DOHH2 (cell line): ENCODE data around the gene FIZ1.

ENCODE experiments used
- H3F3A ChIP-seq: fragments of 200-600 bp; sonication (generic), shearing (Covaris generic); 2 replicates; pipeline ENCODE4 v1.6.0; 2016; ENCODE audit warnings: antibody characterized with exemption, mild to moderate bottlenecking; ENCODE audit not compliant: control insufficient read depth, insufficient read depth
- H3K27ac ChIP-seq: fragments of 200-600 bp; sonication (generic); 2 replicates; pipeline ENCODE4 v1.5.1; 2014; ENCODE audit warnings: low read depth, mild to moderate bottlenecking, low read length, moderate library complexity
- H3K27me3 ChIP-seq: fragments of 200-600 bp; sonication (generic); 2 replicates; pipeline ENCODE4 v1.6.1; 2014; ENCODE audit warnings: mild to moderate bottlenecking, low read length, mixed read lengths; ENCODE audit not compliant: control insufficient read depth
- H3K36me3 ChIP-seq: fragments of 200-600 bp; sonication (generic); 2 replicates; pipeline ENCODE4 v1.6.1; 2014; ENCODE audit warnings: mild to moderate bottlenecking, low read length, moderate library complexity, mixed read lengths; ENCODE audit not compliant: control insufficient read depth
- H3K4me1 ChIP-seq: fragments of 200-600 bp; sonication (generic); 2 replicates; pipeline ENCODE4 v1.6.1; 2014; ENCODE audit warnings: mild to moderate bottlenecking, low read length, mixed read lengths; ENCODE audit not compliant: control insufficient read depth
- H3K4me2 ChIP-seq: fragments of 200-600 bp; sonication (generic); 2 replicates; pipeline ENCODE4 v1.6.0; 2014; ENCODE audit warnings: mild to moderate bottlenecking, low read length, moderate library complexity
- H3K4me3 ChIP-seq: fragments of 200-600 bp; sonication (generic); 2 replicates; pipeline ENCODE4 v1.5.1; 2014; ENCODE audit warnings: mild to moderate bottlenecking, low read length, mixed read lengths
- H3K79me2 ChIP-seq: fragments of 200-600 bp; sonication (generic); 2 replicates; pipeline ENCODE4 v1.6.1; 2014; ENCODE audit warnings: mild to moderate bottlenecking, low read length, mixed read lengths; ENCODE audit not compliant: control insufficient read depth
- H3K9me2 ChIP-seq: fragments of 200-600 bp; sonication (generic); replicated peaks from 2 replicates; pipeline ENCODE4 v1.6.1; 2014; ENCODE audit warnings: mild to moderate bottlenecking, low read length, mixed read lengths; ENCODE audit not compliant: control insufficient read depth
- H3K9me3 ChIP-seq: fragments of 200-600 bp; sonication (generic); 2 replicates; pipeline ENCODE4 v1.6.1; 2014; ENCODE audit warnings: antibody characterized with exemption, low read length, mixed read lengths; ENCODE audit not compliant: control insufficient read depth, insufficient read depth
- H4K20me1 ChIP-seq: fragments of 200-600 bp; sonication (generic); 2 replicates; pipeline ENCODE4 v1.6.0; 2014; ENCODE audit warnings: low read depth, mild to moderate bottlenecking, antibody characterized with exemption, low read length, moderate library complexity; ENCODE audit not compliant: control insufficient read depth, insufficient read depth
- CTCF ChIP-seq: fragments of 200-600 bp; sonication (generic); IDR thresholded peaks from one replicate; pipeline ENCODE4 v1.5.1; 2014; ENCODE audit warnings: antibody characterized with exemption, mild to moderate bottlenecking, low read depth, low read length; ENCODE audit not compliant: poor library complexity, severe bottlenecking
- EZH2phosphoT487 ChIP-seq: fragments of 200-600 bp; sonication (generic); IDR thresholded peaks from 2 replicates; pipeline ENCODE4 v1.6.1; 2017; ENCODE audit warnings: borderline replicate concordance, mild to moderate bottlenecking, antibody characterized with exemption, low read length, moderate library complexity, mixed read lengths

The FIZ1 gene

GRCh38 chr19:55609326-55609725, 10.0 kb upstream of the FIZ1 start:
- peaks cover 11% of the 10 kb centered on the region for H3F3A ChIP-seq
- no peaks in the 10 kb centered on the region for H3K27me3 ChIP-seq
- no peaks in the 10 kb centered on the region for H3K9me2 ChIP-seq
- H3K36me3 ChIP-seq = peaks cover 44% of the 10 kb centered on the region
- no peak overlapping the region for H3K4me3 ChIP-seq
- H3K9me3 ChIP-seq = no peaks in the 10 kb centered on the region
- peaks cover 31% of the 10 kb centered on the region for H3K4me1 ChIP-seq
- TF ChIP-seq EZH2phosphoT487 = no peak
- TF ChIP-seq CTCF = no peak
- H3K79me2 ChIP-seq = peaks cover 76% of the 10 kb centered on the region
- peaks cover 11% of the 10 kb centered on the region; the same call in 1 of the 2 replicates for H4K20me1 ChIP-seq
- H3K27ac ChIP-seq = no peak overlapping the region
- H3K4me2 ChIP-seq = no peak overlapping the region

DNA sequence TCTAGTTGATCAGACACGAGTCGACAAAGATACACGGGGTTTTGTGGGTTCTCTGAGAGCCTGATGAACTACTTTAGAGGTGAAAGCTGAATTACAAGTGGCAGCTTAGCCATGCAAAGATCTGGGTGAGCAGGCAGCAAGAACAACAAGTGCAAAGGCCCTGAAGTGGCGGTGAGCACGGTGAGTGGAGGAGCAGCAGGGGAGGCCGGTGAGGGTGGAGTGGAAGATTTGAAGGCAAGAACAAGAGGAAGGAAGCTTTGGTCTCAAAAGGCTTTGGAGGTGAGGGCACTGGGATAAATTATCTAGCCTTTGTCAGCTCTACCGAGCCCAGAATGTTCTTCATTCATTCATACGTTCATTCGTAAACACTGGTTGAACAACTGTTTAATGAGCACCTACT, 7.5 kb upstream of the FIZ1 start:
- TF ChIP-seq CTCF (no peak), EZH2phosphoT487 (no peak)
- Histone ChIP-seq H3K4me3 (peak overlapping the region; percentile 95), H3K79me2 (peaks cover 62% of the 10 kb centered on the region), H4K20me1 (peaks cover 11% of the 10 kb centered on the region; the same call in 1 of the 2 replicates), H3K4me2 (peak overlapping the region; percentile 96), H3K9me2 (no peaks in the 10 kb centered on the region), H3K27me3 (no peaks in the 10 kb centered on the region), H3F3A (peaks cover 12% of the 10 kb centered on the region), H3K4me1 (peaks cover 38% of the 10 kb centered on the region), H3K9me3 (no peaks in the 10 kb centered on the region), H3K36me3 (peaks cover 44% of the 10 kb centered on the region), H3K27ac (0 out of 2 replicates have a peak overlapping the region, but pooled peaks have one; percentile 99)

GRCh38 chr19:55606471-55606787, 7.1 kb upstream of the FIZ1 start:
- Histone ChIP-seq H4K20me1 (peaks cover 11% of the 10 kb centered on the region; the same call in 1 of the 2 replicates), H3K27me3 (no peaks in the 10 kb centered on the region), H3K4me2 (peak overlapping the region; percentile 96), H3K4me3 (peak overlapping the region; percentile 95), H3K9me2 (no peaks in the 10 kb centered on the region), H3K9me3 (no peaks in the 10 kb centered on the region), H3K27ac (peak overlapping the region; percentile 99), H3F3A (peaks cover 16% of the 10 kb centered on the region), H3K36me3 (peaks cover 44% of the 10 kb centered on the region), H3K4me1 (peaks cover 38% of the 10 kb centered on the region), H3K79me2 (peaks cover 58% of the 10 kb centered on the region)
- TF ChIP-seq CTCF (no peak), EZH2phosphoT487 (no peak)
